Adrenal gland (tissue), 12 donors: ENCODE measurements around the gene CDK9. TPM values are rescaled to one million over a fixed set of nuclear protein-coding genes. Genes with fewer than 3 reads are reported as not detected.

Experiments used
- DNase-seq, 7 donors: peaks; one replicate each; pipeline ENCODE4 v3.0.0-alpha.2; 2019 to 2020
- H3K27ac ChIP-seq, 5 donors: fragments of 200-600 bp; sonication (generic) in 4 of 5; 1 replicate in 3 of 5; 2 replicates in 2 of 5; pipeline versions ENCODE4 v1.5.1 to v1.8.0; 2016 to 2020; ENCODE audit warnings: mild to moderate bottlenecking in 1 of 5
- H3K27me3 ChIP-seq: fragments of 200-600 bp; 2 replicates; pipeline ENCODE4 v1.8.0; 2021
- H3K36me3 ChIP-seq, 2 donors: fragments of 200-600 bp; replicated peaks in 1 of 2; 1 replicate in 1 of 2; 2 replicates in 1 of 2; pipeline versions ENCODE4 v1.5.1 to v1.8.0; 2018 to 2022
- H3K4me1 ChIP-seq, 2 donors: fragments of 200-600 bp; replicated peaks in 1 of 2; 1 replicate in 1 of 2; 2 replicates in 1 of 2; pipeline versions ENCODE4 v1.5.1 to v1.8.0; 2018 to 2021
- H3K4me3 ChIP-seq, 4 donors: fragments of 200-600 bp; sonication (generic) in 3 of 4; one replicate each; pipeline ENCODE4 v1.5.1; 2016 to 2018
- H3K9me3 ChIP-seq, 3 donors: fragments of 200-600 bp; sonication (generic) in 1 of 3; replicated peaks in 1 of 3; 1 replicate in 2 of 3; 2 replicates in 1 of 3; pipeline versions ENCODE4 v1.5.1 to v1.8.0; 2016 to 2021
- POLR2A ChIP-seq, 2 donors: fragments of 450-650 bp; IDR thresholded peaks; one replicate each; pipeline ENCODE4 v1.6.1; 2017; ENCODE audit warnings: antibody characterized with exemption in 2 of 2, mild to moderate bottlenecking in 2 of 2, moderate library complexity in 1 of 2
- WGBS, 4 donors: extraction: QIAGEN DNeasy Blood & Tissue Kit in 2 of 4; methylation state at CpG; one replicate each; pipeline versions ENCODE4 v1.1.5 to v1.1.7; 2013 to 2017; 5-methylcytosine and 5-hydroxymethylcytosine counted together
- intact Hi-C, 2 donors: fragments of 100-400 bp; cut with DNase I; formaldehyde crosslinking; loops; one replicate each; pipeline versions ENCODE4 v1.14.1 to v1.15.0; 2022 to 2023
- polyA plus RNA-seq, 3 donors: library from polyadenylated mRNA; stranded (reverse); fragments of 200-250 nt in 2 of 3; fragments of 350-450 nt in 1 of 3; fragmentation: Illumina TruSeq in 1 of 3; extraction: RNeasy Lipid Tissue Mini Kit (QIAGEN cat#74804) in 1 of 3; gene quantifications; one replicate each; pipeline ENCODE4 v1.2.3, GENCODE V29; 2013 to 2014
- total RNA-seq, 9 donors: library from RNA; depleted of rRNA in 4 of 9; stranded (reverse); fragments of >200 nt in 4 of 9; fragments of 120-200 nt in 1 of 9; fragmentation: NEBNext Ultra II Directional in 1 of 9; extraction: Animal tissue kit (Norgen Biotek cat#: 25700) in 1 of 9; gene quantifications; one replicate each; pipeline versions ENCODE4 v1.1.0 to v1.2.4, GENCODE V29; 2013 to 2023
- TF ChIP-seq, protein P1 (sequence below), 6 experiments: fragments of 450-650 bp in 4 of 6; fragments of 200-600 bp in 2 of 6; sonication (generic) in 1 of 6; IDR thresholded peaks; 1 replicate in 5 of 6; 2 replicates in 1 of 6; pipeline versions ENCODE4 v1.5.1 to v1.8.0; 2016 to 2021; ENCODE audit warnings: antibody characterized with exemption in 6 of 6, mild to moderate bottlenecking in 2 of 6, moderate library complexity in 1 of 6
- donor health status: healthy with polysubstance abuse.
- donor health status: Bipolar disorder and iron deficiency.
- donor health status: DM: yes; HTN: yes; CAD: no.
- donor health status: DM: no; HTN: no; CAD: no.
- donor health status: DM: no; HTN: no; CAD: no.
- donor health status: DM: yes; HTN: yes; CAD: no.

Gene CDK9
- total and polyA plus RNA-seq, 12 donors: 41.0 to 238 (median 117) TPM

DNA sequence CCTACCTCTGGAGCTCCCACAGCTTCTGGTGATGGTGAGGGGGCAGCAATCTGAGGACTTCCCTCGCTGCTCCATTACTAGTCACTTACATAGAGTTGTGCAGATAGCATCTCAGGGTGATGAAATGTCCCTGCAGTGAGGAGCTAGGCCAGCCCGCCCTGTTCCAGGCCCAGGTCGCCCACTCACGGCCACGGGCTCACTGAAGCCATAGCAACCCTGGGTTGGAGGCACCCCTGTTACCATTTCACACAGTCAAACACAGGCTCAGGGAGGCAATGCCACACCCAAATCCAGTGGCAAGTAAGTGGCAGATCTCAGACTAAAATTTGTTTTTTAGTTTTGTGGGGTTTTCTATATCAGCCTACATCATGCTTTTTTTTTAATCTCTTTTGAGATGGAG lies 27.0 kb upstream of the CDK9 start:
- no peak for DNase-seq
- Histone ChIP-seq H3K36me3 (no peaks in the 10 kb centered on the region), H3K27me3 (peaks cover 28% of the 10 kb centered on the region), H3K9me3 (no peaks in the 10 kb centered on the region), H3K27ac (no peak overlapping the region), H3K4me1 (peaks cover 0 to 9% of the 10 kb centered on the region in 2 donors), H3K4me3 (no peak overlapping the region)
- 74 to 90% (median 85%) methylated on average over 3 to 5 of the region's 5 CpGs for WGBS, 4 donors
- TF ChIP-seq POLR2A (IDR thresholded peaks at IDR 0.05): no peak
- TF ChIP-seq, protein P1, sequence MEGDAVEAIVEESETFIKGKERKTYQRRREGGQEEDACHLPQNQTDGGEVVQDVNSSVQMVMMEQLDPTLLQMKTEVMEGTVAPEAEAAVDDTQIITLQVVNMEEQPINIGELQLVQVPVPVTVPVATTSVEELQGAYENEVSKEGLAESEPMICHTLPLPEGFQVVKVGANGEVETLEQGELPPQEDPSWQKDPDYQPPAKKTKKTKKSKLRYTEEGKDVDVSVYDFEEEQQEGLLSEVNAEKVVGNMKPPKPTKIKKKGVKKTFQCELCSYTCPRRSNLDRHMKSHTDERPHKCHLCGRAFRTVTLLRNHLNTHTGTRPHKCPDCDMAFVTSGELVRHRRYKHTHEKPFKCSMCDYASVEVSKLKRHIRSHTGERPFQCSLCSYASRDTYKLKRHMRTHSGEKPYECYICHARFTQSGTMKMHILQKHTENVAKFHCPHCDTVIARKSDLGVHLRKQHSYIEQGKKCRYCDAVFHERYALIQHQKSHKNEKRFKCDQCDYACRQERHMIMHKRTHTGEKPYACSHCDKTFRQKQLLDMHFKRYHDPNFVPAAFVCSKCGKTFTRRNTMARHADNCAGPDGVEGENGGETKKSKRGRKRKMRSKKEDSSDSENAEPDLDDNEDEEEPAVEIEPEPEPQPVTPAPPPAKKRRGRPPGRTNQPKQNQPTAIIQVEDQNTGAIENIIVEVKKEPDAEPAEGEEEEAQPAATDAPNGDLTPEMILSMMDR (IDR thresholded peaks at IDR 0.05): no peak
- intact Hi-C loops: no loop called here

DNA sequence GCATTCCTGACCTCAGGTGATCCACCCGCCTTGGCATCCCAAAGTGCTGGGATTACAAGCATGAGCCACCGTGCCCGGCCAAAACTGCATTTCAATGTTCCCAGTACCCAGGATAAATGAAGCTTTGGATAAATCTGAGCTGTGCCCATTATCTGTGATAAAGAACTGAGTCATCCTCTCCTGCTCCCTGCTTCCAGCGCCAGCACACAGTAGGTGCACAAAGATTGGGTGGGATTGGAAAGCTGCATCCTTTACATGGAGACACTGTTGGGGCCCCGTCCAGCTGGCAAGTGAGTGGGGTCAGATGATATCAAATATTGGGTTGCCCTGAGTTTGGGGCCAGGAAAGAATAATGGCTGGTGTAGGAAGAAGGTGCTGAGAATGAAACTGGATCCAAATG lies 24.8 kb upstream of the CDK9 start:
- Histone ChIP-seq H3K27ac (peak overlapping the region in 1 of 5 donors; percentile 11), H3K4me3 (no peak overlapping the region), H3K36me3 (no peaks in the 10 kb centered on the region), H3K4me1 (peaks cover 0 to 9% of the 10 kb centered on the region in 2 donors), H3K27me3 (peaks cover 7% of the 10 kb centered on the region), H3K9me3 (no peaks in the 10 kb centered on the region)
- intact Hi-C loops: no loop called here
- no peak for TF ChIP-seq POLR2A (IDR thresholded peaks at IDR 0.05)
- TF ChIP-seq, protein P1 (IDR thresholded peaks at IDR 0.05): no peak
- WGBS, 4 donors: 70 to 82% (median 79%) methylated on average over 5 of the region's 5 CpGs
- DNase-seq: no peak

DNA sequence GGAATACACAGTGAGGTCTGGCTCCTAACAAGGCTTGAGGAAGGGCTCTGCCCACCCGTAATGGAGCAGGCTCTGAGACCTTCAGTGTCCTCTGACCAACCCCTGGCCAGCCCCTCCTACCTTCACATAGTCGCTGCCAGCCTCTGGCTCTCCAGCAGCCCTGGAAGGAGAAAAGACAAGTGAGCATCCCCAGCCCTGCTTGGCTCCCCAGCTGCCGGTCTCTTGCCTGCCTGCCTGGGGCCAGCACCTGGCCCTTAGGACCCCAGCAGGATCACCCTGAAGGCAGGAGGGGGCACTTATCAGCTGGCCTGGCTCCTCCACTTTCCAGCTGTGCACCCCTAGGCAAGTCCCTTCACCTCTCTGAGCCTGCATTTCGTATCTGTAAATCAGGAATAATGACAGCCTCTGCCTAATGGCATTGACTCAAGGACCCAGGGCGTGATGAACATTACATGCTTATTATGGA lies 24.3 kb upstream of the CDK9 start:
- Histone ChIP-seq H3K36me3 (no peaks in the 10 kb centered on the region), H3K4me3 (no peak overlapping the region), H3K4me1 (peaks cover 0 to 9% of the 10 kb centered on the region in 2 donors), H3K27me3 (peaks cover 4% of the 10 kb centered on the region), H3K27ac (peak overlapping the region in 1 of 5 donors; percentile 46), H3K9me3 (no peaks in the 10 kb centered on the region)
- WGBS, 4 donors: 36 to 44% (median 39%) methylated on average over 4 to 5 of the region's 5 CpGs
- intact Hi-C loops: no loop called here
- no peak for DNase-seq
- TF ChIP-seq, protein P1 (IDR thresholded peaks at IDR 0.05): no peak
- TF ChIP-seq POLR2A (IDR thresholded peaks at IDR 0.05): no peak

DNA sequence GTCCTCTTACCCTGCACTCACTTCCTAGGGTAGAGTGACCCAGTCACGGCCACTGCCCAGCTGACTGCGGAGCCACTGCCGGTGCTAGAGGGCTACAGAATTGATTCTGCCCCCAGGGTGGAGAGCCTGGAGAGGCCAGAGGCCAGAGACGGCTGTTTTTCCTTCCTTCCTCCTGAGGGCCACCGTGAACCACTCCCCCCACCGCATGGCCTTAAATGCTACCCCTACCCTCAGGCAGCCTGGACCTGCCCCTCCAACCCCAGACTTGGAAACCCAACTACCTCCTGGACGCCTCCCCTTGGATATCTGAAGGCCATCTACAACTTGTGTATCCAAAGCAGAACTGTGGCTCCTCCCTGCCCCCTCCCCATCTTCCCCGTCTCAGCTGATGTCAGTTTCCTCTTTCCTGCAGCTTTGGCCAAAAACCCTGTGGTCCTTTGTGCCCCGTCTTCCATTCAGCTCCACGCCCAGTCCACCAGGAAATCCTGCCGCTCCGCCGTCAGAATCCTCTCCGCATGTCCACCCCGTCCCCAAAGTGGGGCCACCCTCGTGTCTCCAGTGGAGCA lies 23.6 kb upstream of the CDK9 start:
- H3K27ac ChIP-seq: peak overlapping the region in 3 of 5 donors; percentile 10 to 85 (median 38)

More for the DNA sequence above, 23.6 kb upstream of the CDK9 start:
- 39 to 53% (median 46%) methylated on average over 16 of the region's 16 CpGs for WGBS, 4 donors
- peaks cover 4% of the 10 kb centered on the region for H3K27me3 ChIP-seq
- TF ChIP-seq POLR2A (IDR thresholded peaks at IDR 0.05): peak in 1 of 2 donors; percentile 10
- TF ChIP-seq, protein P1 (IDR thresholded peaks at IDR 0.05): no peak
- H3K4me1 ChIP-seq: peaks cover 0 to 13% of the 10 kb centered on the region in 2 donors
- DNase-seq: peak; percentile 34 to 86 (median 64)
- intact Hi-C loops: no loop called here
- no peak overlapping the region for H3K4me3 ChIP-seq
- H3K36me3 ChIP-seq: no peaks in the 10 kb centered on the region
- no peaks in the 10 kb centered on the region for H3K9me3 ChIP-seq
